ENCODE data around the gene E2F4. TPM values are rescaled to one million over a fixed set of nuclear protein-coding genes. Genes with fewer than 3 reads are reported as not detected.

The E2F4 gene
- polyA plus RNA-seq, 1 donor (not counting 4 experiments of a cell fraction or from before 2014, with no cell fraction given): 64.7 TPM

DNA sequence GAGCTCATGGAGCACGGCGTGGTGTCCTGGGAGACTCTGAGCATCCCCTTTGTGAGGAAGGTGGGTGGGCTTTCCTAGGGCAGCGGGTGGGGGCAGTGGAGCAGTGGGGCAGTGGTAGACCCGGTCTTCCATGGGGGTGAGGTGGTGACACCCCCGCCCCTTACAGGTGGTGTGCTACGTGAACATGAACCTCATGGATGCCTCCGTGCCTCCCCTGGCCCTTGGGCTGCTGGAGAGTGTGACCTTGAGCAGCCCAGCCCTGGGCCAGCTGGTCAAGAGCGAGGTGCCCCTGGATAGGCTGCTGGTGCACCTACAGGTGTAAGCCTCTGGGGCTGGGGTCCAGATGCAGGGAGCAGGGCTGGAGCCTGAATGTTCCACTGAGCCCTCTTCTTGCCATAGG lies 8.5 kb downstream of the E2F4 start:
- dilution Hi-C loops (cut with MboI; ENCODE audit: extremely low pct_ligation_motif_present, low sequenced_read_pairs): no loop called here
- Histone ChIP-seq H3K9me1 (ENCODE audit: control insufficient read depth, extremely low read depth, insufficient read depth, low read length) (peaks cover 2% of the 10 kb centered on the region), H4K20me1 (ENCODE audit: control insufficient read depth, extremely low read depth, insufficient read depth, low read length) (no peaks in the 10 kb centered on the region), H3K36me3 (ENCODE audit: control insufficient read depth in 2 of 2, extremely low read depth in 1 of 2, insufficient read depth in 2 of 2, low read length in 2 of 2) (peaks cover 30 to 35% of the 10 kb centered on the region in 2 experiments), H3K9ac (ENCODE audit: control insufficient read depth, extremely low read depth, insufficient read depth, low read length) (peak overlapping the region; percentile 72), H3K27me3 (ENCODE audit: control insufficient read depth, extremely low read depth, insufficient read depth, low read length) (no peaks in the 10 kb centered on the region), H3K27ac (ENCODE audit: control insufficient read depth, insufficient read depth, low read length) (no peak overlapping the region), H2AFZ (ENCODE audit: control insufficient read depth, low read length) (no peak overlapping the region), H3K4me3 (ENCODE audit: control insufficient read depth in 2 of 3, extremely low read depth in 1 of 3, insufficient read depth in 2 of 3, low read depth in 1 of 3, low read length in 3 of 3) (peak overlapping the region; percentile 54 to 70 (median 62)), H3K79me2 (ENCODE audit: control insufficient read depth, insufficient read depth, low read length) (peaks cover 20% of the 10 kb centered on the region), H3K4me1 (ENCODE audit: control insufficient read depth, extremely low read depth, insufficient read depth, low read length) (peaks cover 18% of the 10 kb centered on the region), H3K9me3 (ENCODE audit: control insufficient read depth, low read depth, low read length) (no peaks in the 10 kb centered on the region), H3K4me2 (ENCODE audit: control insufficient read depth, extremely low read depth, insufficient read depth, low read depth, low read length) (peak overlapping the region; percentile 84)
- FAIRE-seq: no peak
- DNase-seq (ENCODE audit: low read depth, low spot score): no peak
- no peak for TF ChIP-seq EZH2 (IDR thresholded peaks at IDR 0.05; ENCODE audit: low read length)
- TF ChIP-seq CTCF (optimal IDR thresholded peaks at IDR 0.05 in 1 of 3, IDR thresholded peaks at IDR 0.05 in 1 of 3, conservative IDR thresholded peaks at IDR 0.05 in 1 of 3; ENCODE audit: extremely low read depth in 1 of 3, insufficient read depth in 2 of 3, low read length in 3 of 3): no peak

DNA sequence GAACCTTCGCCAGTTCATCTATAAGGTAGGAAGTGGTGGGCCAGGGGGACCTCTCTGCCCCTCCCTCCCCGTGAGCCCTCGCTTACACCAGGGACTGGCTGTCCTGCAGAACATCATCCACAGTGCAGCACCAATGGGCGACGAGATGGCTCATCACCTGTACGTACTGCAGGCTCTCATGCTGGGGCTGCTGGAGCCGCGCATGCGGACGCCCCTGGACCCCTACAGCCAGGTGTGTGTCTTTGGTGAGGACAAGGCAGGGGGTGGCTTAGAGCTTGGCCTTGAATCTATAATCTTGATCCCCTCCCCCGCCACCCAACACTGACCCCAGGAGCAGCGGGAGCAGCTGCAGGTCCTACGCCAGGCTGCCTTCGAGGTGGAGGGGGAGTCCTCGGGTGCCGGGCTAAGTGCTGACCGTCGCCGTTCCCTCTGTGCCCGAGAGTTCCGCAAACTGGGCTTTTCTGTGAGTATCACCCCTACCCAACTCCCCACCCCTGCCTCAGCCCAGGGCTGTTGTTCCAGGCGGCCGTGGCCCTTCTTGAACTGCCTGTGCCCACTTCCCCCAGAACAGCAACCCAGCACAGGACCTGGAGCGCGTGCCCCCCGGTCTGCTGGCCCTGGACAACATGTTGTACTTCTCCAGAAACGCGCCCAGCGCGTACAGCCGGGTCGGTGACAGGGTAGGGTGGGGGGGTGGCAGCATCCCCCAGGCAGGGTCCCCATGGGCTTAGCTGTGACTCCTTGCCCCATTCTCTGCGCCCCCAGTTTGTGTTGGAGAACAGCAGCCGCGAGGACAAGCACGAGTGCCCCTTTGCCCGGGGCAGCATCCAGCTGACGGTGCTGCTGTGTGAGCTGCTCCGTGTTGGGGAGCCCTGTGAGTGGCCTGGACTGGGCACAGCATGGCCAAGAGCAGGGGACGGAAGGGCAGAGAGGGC lies 9.7 kb downstream of the E2F4 start:
- Histone ChIP-seq H3K4me2 (ENCODE audit: control insufficient read depth, extremely low read depth, insufficient read depth, low read depth, low read length) (no peak overlapping the region), H3K27ac (ENCODE audit: control insufficient read depth, insufficient read depth, low read length) (no peak overlapping the region), H3K79me2 (ENCODE audit: control insufficient read depth, insufficient read depth, low read length) (peaks cover 11% of the 10 kb centered on the region), H3K27me3 (ENCODE audit: control insufficient read depth, extremely low read depth, insufficient read depth, low read length) (no peaks in the 10 kb centered on the region), H3K36me3 (ENCODE audit: control insufficient read depth in 2 of 2, extremely low read depth in 1 of 2, insufficient read depth in 2 of 2, low read length in 2 of 2) (peaks cover 18 to 29% of the 10 kb centered on the region in 2 experiments), H3K9me3 (ENCODE audit: control insufficient read depth, low read depth, low read length) (no peaks in the 10 kb centered on the region), H4K20me1 (ENCODE audit: control insufficient read depth, extremely low read depth, insufficient read depth, low read length) (no peaks in the 10 kb centered on the region), H3K9ac (ENCODE audit: control insufficient read depth, extremely low read depth, insufficient read depth, low read length) (no peak overlapping the region), H3K4me1 (ENCODE audit: control insufficient read depth, extremely low read depth, insufficient read depth, low read length) (peaks cover 26% of the 10 kb centered on the region), H3K9me1 (ENCODE audit: control insufficient read depth, extremely low read depth, insufficient read depth, low read length) (peaks cover 2% of the 10 kb centered on the region), H3K4me3 (ENCODE audit: control insufficient read depth in 2 of 3, extremely low read depth in 1 of 3, insufficient read depth in 2 of 3, low read depth in 1 of 3, low read length in 3 of 3) (no peak overlapping the region), H2AFZ (ENCODE audit: control insufficient read depth, low read length) (no peak overlapping the region)
- DNase-seq (ENCODE audit: low read depth, low spot score): no peak
- FAIRE-seq: no peak
- TF ChIP-seq CTCF (optimal IDR thresholded peaks at IDR 0.05 in 1 of 3, IDR thresholded peaks at IDR 0.05 in 1 of 3, conservative IDR thresholded peaks at IDR 0.05 in 1 of 3; ENCODE audit: extremely low read depth in 1 of 3, insufficient read depth in 2 of 3, low read length in 3 of 3) (no peak), EZH2 (IDR thresholded peaks at IDR 0.05; ENCODE audit: low read length) (no peak)
- dilution Hi-C loops (cut with MboI; ENCODE audit: extremely low pct_ligation_motif_present, low sequenced_read_pairs): no loop called here
